Testis (tissue), 2 donors: Measurements from ENCODE around the gene ACSL1.

Experiments
- POLR2A ChIP-seq: fragments of 450-650 bp; IDR thresholded peaks from one replicate; pipeline ENCODE4 v1.6.1; 2017; ENCODE audit warnings: antibody characterized with exemption, mild to moderate bottlenecking, moderate library complexity
- TF ChIP-seq, protein P1 (sequence below), 3 experiments: fragments of 450-650 bp in 2 of 3; fragments of 200-600 bp in 1 of 3; sonication (generic) in 1 of 3; IDR thresholded peaks; one replicate each; pipeline ENCODE4 v1.5.1; 2016 to 2019; ENCODE audit warnings: antibody characterized with exemption in 3 of 3, mild to moderate bottlenecking in 2 of 3, moderate library complexity in 1 of 3

DNA sequence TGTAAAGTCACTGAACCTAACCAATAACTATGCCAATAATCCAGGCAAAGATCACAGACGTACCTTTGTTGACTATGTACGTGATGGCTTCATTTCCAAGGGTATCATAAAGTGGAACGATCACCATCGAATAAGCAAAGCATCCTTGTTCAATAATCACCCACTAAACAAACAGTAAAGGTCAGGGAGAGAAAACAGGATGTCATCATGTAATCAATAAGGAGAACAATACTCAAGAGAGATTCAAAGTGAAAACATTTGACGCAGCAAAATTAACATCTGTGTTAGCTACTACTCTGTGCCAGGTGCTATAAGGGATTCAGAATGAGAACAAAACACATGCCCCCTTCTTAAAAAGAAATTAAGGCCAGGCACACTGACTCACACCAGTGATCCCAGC, 48.9 kb downstream of the ACSL1 start:
- TF ChIP-seq, protein P1, sequence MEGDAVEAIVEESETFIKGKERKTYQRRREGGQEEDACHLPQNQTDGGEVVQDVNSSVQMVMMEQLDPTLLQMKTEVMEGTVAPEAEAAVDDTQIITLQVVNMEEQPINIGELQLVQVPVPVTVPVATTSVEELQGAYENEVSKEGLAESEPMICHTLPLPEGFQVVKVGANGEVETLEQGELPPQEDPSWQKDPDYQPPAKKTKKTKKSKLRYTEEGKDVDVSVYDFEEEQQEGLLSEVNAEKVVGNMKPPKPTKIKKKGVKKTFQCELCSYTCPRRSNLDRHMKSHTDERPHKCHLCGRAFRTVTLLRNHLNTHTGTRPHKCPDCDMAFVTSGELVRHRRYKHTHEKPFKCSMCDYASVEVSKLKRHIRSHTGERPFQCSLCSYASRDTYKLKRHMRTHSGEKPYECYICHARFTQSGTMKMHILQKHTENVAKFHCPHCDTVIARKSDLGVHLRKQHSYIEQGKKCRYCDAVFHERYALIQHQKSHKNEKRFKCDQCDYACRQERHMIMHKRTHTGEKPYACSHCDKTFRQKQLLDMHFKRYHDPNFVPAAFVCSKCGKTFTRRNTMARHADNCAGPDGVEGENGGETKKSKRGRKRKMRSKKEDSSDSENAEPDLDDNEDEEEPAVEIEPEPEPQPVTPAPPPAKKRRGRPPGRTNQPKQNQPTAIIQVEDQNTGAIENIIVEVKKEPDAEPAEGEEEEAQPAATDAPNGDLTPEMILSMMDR (IDR thresholded peaks at IDR 0.05), result no peak
- TF ChIP-seq POLR2A, result no peak
